H9 (cell line): Measurements from ENCODE around the gene EVX2. TPM values are rescaled to one million over a fixed set of nuclear protein-coding genes. Genes with fewer than 3 reads are reported as not detected.

Experiments
- DNase-seq: peaks from one replicate; pipeline ENCODE4 v3.0.0-alpha.2; 2017
- H2AFZ ChIP-seq: one replicate; pipeline ENCODE4 v1.6.1; 2013; ENCODE audit warnings: mild to moderate bottlenecking, low read length, control low read depth, moderate library complexity
- H2AK5ac ChIP-seq: 2 replicates; pipeline ENCODE4 v1.6.1; 2013; ENCODE audit warnings: low read length, control low read depth, mixed read lengths; ENCODE audit not compliant: insufficient read length
- H2BK120ac ChIP-seq: one replicate; pipeline ENCODE4 v1.6.1; 2013; ENCODE audit warnings: low read depth, mild to moderate bottlenecking, low read length, control low read depth, inconsistent platforms; ENCODE audit not compliant: poor library complexity, severe bottlenecking
- H2BK12ac ChIP-seq: 2 replicates; pipeline ENCODE4 v1.6.1; 2013; ENCODE audit warnings: low read length, control low read depth, mixed read lengths, low read depth; ENCODE audit not compliant: insufficient read length
- H2BK15ac ChIP-seq: 2 replicates; pipeline ENCODE4 v1.6.1; 2013; ENCODE audit warnings: low read depth, low read length, control low read depth
- H2BK20ac ChIP-seq: one replicate; pipeline ENCODE4 v1.6.1; 2013; ENCODE audit warnings: low read depth, mild to moderate bottlenecking, low read length, control low read depth, inconsistent platforms; ENCODE audit not compliant: poor library complexity, severe bottlenecking
- H2BK5ac ChIP-seq: 2 replicates; pipeline ENCODE4 v1.6.1; 2013; ENCODE audit warnings: low read length, control low read depth, mixed read lengths; ENCODE audit not compliant: insufficient read length
- H3K14ac ChIP-seq: 2 replicates; pipeline ENCODE4 v1.6.1; 2013; ENCODE audit warnings: low read length, control low read depth; ENCODE audit not compliant: insufficient read depth
- H3K18ac ChIP-seq: 2 replicates; pipeline ENCODE4 v1.6.1; 2013; ENCODE audit warnings: low read depth, mild to moderate bottlenecking, mixed read lengths, low read length, control low read depth; ENCODE audit not compliant: insufficient read length
- H3K23ac ChIP-seq: 2 replicates; pipeline ENCODE4 v1.6.1; 2013; ENCODE audit warnings: low read length, control low read depth, mixed read lengths, low read depth; ENCODE audit not compliant: insufficient read length
- H3K23me2 ChIP-seq: 2 replicates; pipeline ENCODE4 v1.6.1; 2013; ENCODE audit warnings: low read depth, mild to moderate bottlenecking, mixed read lengths, low read length, control low read depth; ENCODE audit not compliant: insufficient read length, poor library complexity, severe bottlenecking
- H3K27ac ChIP-seq: 2 replicates; pipeline ENCODE4 v1.5.1; 2013; ENCODE audit warnings: low read length, control low read depth, mixed read lengths, low read depth; ENCODE audit not compliant: insufficient read length
- H3K27me3 ChIP-seq: 2 replicates; pipeline ENCODE4 v1.6.1; 2013; ENCODE audit warnings: low read length, control low read depth, inconsistent platforms; ENCODE audit not compliant: insufficient read depth
- H3K4ac ChIP-seq: 2 replicates; pipeline ENCODE4 v1.6.1; 2013; ENCODE audit warnings: low read depth, mild to moderate bottlenecking, control low read depth, inconsistent platforms, low read length, moderate library complexity
- H3K4me1 ChIP-seq: 2 replicates; pipeline ENCODE4 v1.6.1; 2013; ENCODE audit warnings: low read length, control low read depth, inconsistent platforms; ENCODE audit not compliant: insufficient read depth
- H3K4me2 ChIP-seq: 2 replicates; pipeline ENCODE4 v1.6.1; 2013; ENCODE audit warnings: low read length, control low read depth, mixed read lengths; ENCODE audit not compliant: insufficient read length, insufficient read depth
- H3K56ac ChIP-seq: 2 replicates; pipeline ENCODE4 v1.6.1; 2013; ENCODE audit warnings: low read depth, mild to moderate bottlenecking, mixed read lengths, low read length, control low read depth; ENCODE audit not compliant: insufficient read length
- H3K79me1 ChIP-seq: 2 replicates; pipeline ENCODE4 v1.6.1; 2013; ENCODE audit warnings: low read depth, mild to moderate bottlenecking, moderate library complexity, low read length, control low read depth, inconsistent platforms; ENCODE audit not compliant: insufficient read depth, poor library complexity, severe bottlenecking
- H3K79me2 ChIP-seq: 2 replicates; pipeline ENCODE4 v1.6.1; 2013; ENCODE audit warnings: low read length, control low read depth, inconsistent platforms; ENCODE audit not compliant: insufficient read depth
- H3K9ac ChIP-seq: 2 replicates; pipeline ENCODE4 v1.6.1; 2013; ENCODE audit warnings: low read length, control low read depth, mixed read lengths; ENCODE audit not compliant: insufficient read length; ENCODE audit errors: extremely low read depth
- H3K9me3 ChIP-seq: one replicate; pipeline ENCODE4 v1.6.1; 2013; ENCODE audit warnings: low read depth, low read length, inconsistent platforms; ENCODE audit not compliant: control insufficient read depth
- H3T11ph ChIP-seq: one replicate; pipeline ENCODE4 v1.6.1; 2013; ENCODE audit warnings: mild to moderate bottlenecking, low read length, control low read depth, inconsistent platforms
- H4K20me1 ChIP-seq: one replicate; pipeline ENCODE4 v1.6.1; 2013; ENCODE audit not compliant: control insufficient read depth, insufficient read length, insufficient read depth
- H4K5ac ChIP-seq: 2 replicates; pipeline ENCODE4 v1.6.1; 2013; ENCODE audit warnings: low read depth, mild to moderate bottlenecking, mixed read lengths, low read length, control low read depth; ENCODE audit not compliant: insufficient read length
- H4K8ac ChIP-seq: replicated peaks from 2 replicates; pipeline ENCODE4 v1.6.1; 2013; ENCODE audit warnings: low read length, control low read depth, mixed read lengths, low read depth; ENCODE audit not compliant: insufficient read length
- H4K91ac ChIP-seq: 2 replicates; pipeline ENCODE4 v1.6.1; 2013; ENCODE audit warnings: low read depth, mild to moderate bottlenecking, moderate library complexity, mixed read lengths, low read length, control low read depth; ENCODE audit not compliant: insufficient read length
- H3K27ac Mint-ChIP-seq, 3 experiments: 2 replicates in 2 of 3; 3 replicates in 1 of 3; pipeline ENCODE4 v1.8.0; 2020 to 2021; ENCODE audit warnings: mixed read lengths in 3 of 3, mild to moderate bottlenecking in 1 of 3, moderate library complexity in 1 of 3
- H3K27me3 Mint-ChIP-seq: 2 replicates; pipeline ENCODE4 v1.8.0; 2021; ENCODE audit warnings: low read depth, mild to moderate bottlenecking, moderate library complexity, mixed read lengths
- H3K36me3 Mint-ChIP-seq, 3 experiments: 2 replicates in 2 of 3; 3 replicates in 1 of 3; pipeline ENCODE4 v1.8.0; 2020 to 2021; ENCODE audit warnings: low read depth in 3 of 3, mixed read lengths in 3 of 3; ENCODE audit not compliant: insufficient read depth in 1 of 3
- H3K4me1 Mint-ChIP-seq, 2 experiments: 2 replicates each; pipeline ENCODE4 v1.8.0; 2020; ENCODE audit warnings: mixed read lengths in 2 of 2
- H3K4me3 Mint-ChIP-seq, 2 experiments: 2 replicates in 1 of 2; 3 replicates in 1 of 2; pipeline ENCODE4 v1.8.0; 2020 to 2021; ENCODE audit warnings: mild to moderate bottlenecking in 2 of 2, mixed read lengths in 2 of 2, moderate library complexity in 1 of 2
- H3K9me3 Mint-ChIP-seq, 2 experiments: 2 replicates in 1 of 2; 3 replicates in 1 of 2; pipeline ENCODE4 v1.8.0; 2020; ENCODE audit warnings: mild to moderate bottlenecking in 2 of 2, mixed read lengths in 2 of 2, moderate library complexity in 1 of 2
- WGBS: extraction: QIAGEN DNeasy Blood & Tissue Kit; methylation state at CpG from one replicate; pipeline ENCODE4 v1.1.7; 2013; ENCODE audit warnings: missing lambda C conversion rate, low lambda C conversion rate, mixed read lengths; ENCODE audit not compliant: insufficient read length; ENCODE audit errors: extremely low coverage; 5-methylcytosine and 5-hydroxymethylcytosine counted together
- total RNA-seq: library from RNA; stranded (reverse); gene quantifications from 2 replicates; pipeline ENCODE4 v1.2.1, GENCODE V29; 2021
- TF ChIP-seq, protein P1 (sequence below): fragments of 200-600 bp; sonication (generic); conservative IDR thresholded peaks from 3 replicates; pipeline ENCODE4 v1.8.0; 2021; ENCODE audit warnings: antibody characterized with exemption, mild to moderate bottlenecking

Gene EVX2
- total RNA-seq, 1 experiment from 2014 or later: not detected

DNA sequence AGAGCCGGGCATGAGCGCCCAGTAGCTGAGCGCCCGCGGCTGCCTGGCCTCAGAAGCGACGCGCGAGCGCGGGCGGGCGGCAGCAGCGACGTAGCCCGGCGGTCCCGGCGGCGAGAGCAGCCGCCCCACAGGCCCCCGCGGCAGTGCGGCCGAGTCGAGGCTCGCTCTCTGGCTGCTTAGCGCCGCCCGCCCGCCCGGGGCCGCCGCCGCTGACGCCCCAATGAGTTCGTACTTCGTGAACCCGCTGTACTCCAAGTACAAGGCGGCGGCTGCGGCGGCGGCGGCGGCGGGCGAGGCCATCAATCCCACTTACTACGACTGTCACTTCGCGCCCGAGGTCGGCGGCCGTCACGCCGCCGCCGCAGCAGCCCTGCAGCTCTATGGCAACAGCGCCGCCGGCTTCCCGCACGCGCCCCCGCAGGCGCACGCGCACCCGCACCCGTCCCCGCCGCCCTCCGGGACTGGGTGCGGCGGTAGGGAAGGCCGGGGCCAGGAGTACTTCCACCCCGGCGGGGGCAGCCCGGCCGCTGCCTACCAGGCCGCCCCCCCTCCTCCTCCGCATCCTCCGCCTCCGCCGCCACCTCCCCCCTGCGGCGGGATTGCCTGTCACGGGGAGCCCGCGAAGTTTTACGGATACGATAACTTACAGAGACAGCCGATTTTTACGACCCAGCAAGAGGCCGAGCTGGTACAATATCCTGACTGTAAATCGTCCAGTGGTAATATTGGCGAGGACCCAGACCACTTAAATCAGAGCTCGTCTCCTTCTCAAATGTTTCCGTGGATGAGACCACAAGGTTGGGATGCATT is 46.6 kb upstream of the EVX2 start:
- Histone ChIP-seq H4K8ac (no peak overlapping the region), H2BK5ac (no peak overlapping the region), H3K4ac (no peak overlapping the region), H3K56ac (no peak overlapping the region), H3K79me2 (no peaks in the 10 kb centered on the region), H2BK20ac (no peak overlapping the region), H3K9ac (no peak overlapping the region), H2BK120ac (no peak overlapping the region), H4K20me1 (no peaks in the 10 kb centered on the region), H3K23ac (no peak overlapping the region), H3K9me3 (no peaks in the 10 kb centered on the region), H3T11ph (no peak overlapping the region), H3K27me3 (peaks cover 89% of the 10 kb centered on the region), H3K18ac (no peak overlapping the region), H2BK12ac (no peak overlapping the region), H3K27ac (no peak overlapping the region), H3K23me2 (no peaks in the 10 kb centered on the region), H3K14ac (no peak overlapping the region), H3K4me2 (no peak overlapping the region), H3K79me1 (no peaks in the 10 kb centered on the region), H4K91ac (no peak overlapping the region), H2AK5ac (no peak overlapping the region), H2AFZ (no peak overlapping the region), H3K4me1 (no peaks in the 10 kb centered on the region; the same call in 1 of the 2 replicates), H4K5ac (no peak overlapping the region), H2BK15ac (no peak overlapping the region)
- peaks cover 12 to 14% of the 10 kb centered on the region in 2 experiments for H3K4me1 Mint-ChIP-seq
- H3K9me3 Mint-ChIP-seq: peaks cover 4 to 13% of the 10 kb centered on the region in 2 experiments; a peak in 4 of 5 replicates
- TF ChIP-seq, protein P1, sequence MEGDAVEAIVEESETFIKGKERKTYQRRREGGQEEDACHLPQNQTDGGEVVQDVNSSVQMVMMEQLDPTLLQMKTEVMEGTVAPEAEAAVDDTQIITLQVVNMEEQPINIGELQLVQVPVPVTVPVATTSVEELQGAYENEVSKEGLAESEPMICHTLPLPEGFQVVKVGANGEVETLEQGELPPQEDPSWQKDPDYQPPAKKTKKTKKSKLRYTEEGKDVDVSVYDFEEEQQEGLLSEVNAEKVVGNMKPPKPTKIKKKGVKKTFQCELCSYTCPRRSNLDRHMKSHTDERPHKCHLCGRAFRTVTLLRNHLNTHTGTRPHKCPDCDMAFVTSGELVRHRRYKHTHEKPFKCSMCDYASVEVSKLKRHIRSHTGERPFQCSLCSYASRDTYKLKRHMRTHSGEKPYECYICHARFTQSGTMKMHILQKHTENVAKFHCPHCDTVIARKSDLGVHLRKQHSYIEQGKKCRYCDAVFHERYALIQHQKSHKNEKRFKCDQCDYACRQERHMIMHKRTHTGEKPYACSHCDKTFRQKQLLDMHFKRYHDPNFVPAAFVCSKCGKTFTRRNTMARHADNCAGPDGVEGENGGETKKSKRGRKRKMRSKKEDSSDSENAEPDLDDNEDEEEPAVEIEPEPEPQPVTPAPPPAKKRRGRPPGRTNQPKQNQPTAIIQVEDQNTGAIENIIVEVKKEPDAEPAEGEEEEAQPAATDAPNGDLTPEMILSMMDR: no peak
- DNase-seq: peak; percentile 58
- H3K36me3 Mint-ChIP-seq: no peaks in the 10 kb centered on the region; a peak in 1 of 7 replicates
- H3K27ac Mint-ChIP-seq: no peak overlapping the region
- no CpG with 5 or more reads among the region's 100 CpGs for WGBS
- H3K4me3 Mint-ChIP-seq: peak overlapping the region in 1 of 2 experiments; percentile 70; a peak in 4 of 5 replicates
- peaks cover 98% of the 10 kb centered on the region for H3K27me3 Mint-ChIP-seq
